Measurements from ENCODE around the gene MINDY4B.

- TF ChIP-seq TCF7 (IDR thresholded peaks at IDR 0.05; ENCODE audit: borderline replicate concordance) = no peak
- TF ChIP-seq RAD21 (IDR thresholded peaks at IDR 0.05; ENCODE audit: insufficient read depth, low read depth, low read length) = no peak
- TF ChIP-seq CTCF (IDR thresholded peaks at IDR 0.05 in 2 of 3, conservative IDR thresholded peaks at IDR 0.05 in 1 of 3; ENCODE audit: control insufficient read depth in 2 of 3, extremely low read depth in 1 of 3, insufficient read depth in 1 of 3, low read depth in 3 of 3, low read length in 3 of 3) = no peak
- TF ChIP-seq ZNF274 (IDR thresholded peaks at IDR 0.05; ENCODE audit: insufficient read depth, insufficient read length) = no peak
- TF ChIP-seq STAT3 (IDR thresholded peaks at IDR 0.05; ENCODE audit: low read depth, low read length) = no peak
- TF ChIP-seq ATF3 (IDR thresholded peaks at IDR 0.05; ENCODE audit: borderline replicate concordance, extremely low read depth, low read depth, low read length) = no peak
- TF ChIP-seq BCL11A (IDR thresholded peaks at IDR 0.05; ENCODE audit: low read depth, low read length) = no peak
- TF ChIP-seq GABPA (IDR thresholded peaks at IDR 0.05; ENCODE audit: low read depth) = no peak
- no peak for TF ChIP-seq WRNIP1 (IDR thresholded peaks at IDR 0.05; ENCODE audit: borderline replicate concordance, low read depth, low read length)
- no peak for TF ChIP-seq YY1 (IDR thresholded peaks at IDR 0.05; ENCODE audit: low read depth, low read length)
These were observed 28.3 kb upstream of the MINDY4B start for GRCh38 chr3:150933473-150933995.

All from GM12878 (cell line).